Gastrocnemius medialis (tissue), 4 donors: ENCODE measurements around the gene MYO15A. TPM values are rescaled to one million over a fixed set of nuclear protein-coding genes. Genes with fewer than 3 reads are reported as not detected.

Experiments
- ATAC-seq, 2 donors: fragments of 150-250 bp; one replicate each; pipeline ENCODE4 v1.9.1; 2016
- DNase-seq, 2 donors: peaks; one replicate each; pipeline ENCODE4 v3.0.0-alpha.2; 2019
- H3K27ac ChIP-seq, 4 donors: fragments of 200-600 bp; sonication (generic); 1 replicate in 1 of 4; 2 replicates in 3 of 4; pipeline ENCODE4 v1.5.1; 2016 to 2018; ENCODE audit warnings: mild to moderate bottlenecking in 2 of 4, moderate library complexity in 1 of 4
- H3K27me3 ChIP-seq, 3 donors: fragments of 200-600 bp; sonication (generic) in 2 of 3; 1 replicate in 1 of 3; 2 replicates in 2 of 3; pipeline versions ENCODE4 v1.5.1 to v1.6.0; 2016 to 2019; ENCODE audit warnings: mild to moderate bottlenecking in 1 of 3, moderate library complexity in 1 of 3
- H3K36me3 ChIP-seq, 2 donors: fragments of 200-600 bp; sonication (generic) in 1 of 2; one replicate each; pipeline ENCODE4 v1.5.1; 2017 to 2018
- H3K4me1 ChIP-seq, 2 donors: fragments of 200-600 bp; sonication (generic) in 1 of 2; one replicate each; pipeline ENCODE4 v1.5.1; 2016 to 2017; ENCODE audit warnings: mild to moderate bottlenecking in 2 of 2
- H3K4me3 ChIP-seq, 4 donors: fragments of 200-600 bp; sonication (generic) in 3 of 4; 1 replicate in 1 of 4; 2 replicates in 3 of 4; pipeline ENCODE4 v1.5.1; 2016 to 2019; ENCODE audit warnings: mild to moderate bottlenecking in 2 of 4
- H3K9me3 ChIP-seq, 3 donors: fragments of 200-600 bp; sonication (generic) in 2 of 3; 1 replicate in 1 of 3; 2 replicates in 2 of 3; pipeline ENCODE4 v1.5.1; 2016 to 2019
- CTCF ChIP-seq, 5 experiments: fragments of 450-650 bp in 3 of 5; fragments of 200-600 bp in 2 of 5; sonication (generic) in 2 of 5; IDR thresholded peaks in 4 of 5; conservative IDR thresholded peaks in 1 of 5; 1 replicate in 4 of 5; 2 replicates in 1 of 5; pipeline ENCODE4 v1.5.1; 2016 to 2019; ENCODE audit warnings: antibody characterized with exemption in 5 of 5, mild to moderate bottlenecking in 3 of 5, moderate library complexity in 3 of 5
- POLR2A ChIP-seq, 2 donors: fragments of 450-650 bp; IDR thresholded peaks; one replicate each; pipeline ENCODE4 v1.6.1; 2017; ENCODE audit warnings: antibody characterized with exemption in 2 of 2, mild to moderate bottlenecking in 2 of 2, moderate library complexity in 2 of 2
- in situ Hi-C, 4 donors: fragments of 200-750 bp; cut with MboI; loops; one replicate each; pipeline versions ENCODE4 v1.15.0 to v1.8.0; 2017; ENCODE audit warnings: low sequenced_read_pairs in 4 of 4
- intact Hi-C: fragments of 100-400 bp; cut with DNase I; formaldehyde crosslinking; loops from one replicate; pipeline ENCODE4 v1.15.1; 2023; ENCODE audit warnings: low total_unique reads
- total RNA-seq, 4 donors: library from RNA; depleted of rRNA; stranded (reverse); fragments of >200 nt; gene quantifications; one replicate each; pipeline versions ENCODE4 v1.1.0 to v1.2.3, GENCODE V29; 2016

The MYO15A gene
- total RNA-seq, 4 donors from 2014 or later: 0.04 to 0.70 (median 0.31) TPM; not detected in 1

GRCh38 chr17:18224053-18224386 lies 115.5 kb downstream of the MYO15A start:
- ATAC-seq: no peak
- Histone ChIP-seq H3K4me3 (no peak overlapping the region), H3K27me3 (no peaks in the 10 kb centered on the region), H3K9me3 (no peaks in the 10 kb centered on the region), H3K36me3 (no peaks in the 10 kb centered on the region), H3K27ac (peak overlapping the region; percentile 65 to 72 (median 71)), H3K4me1 (peaks cover 16 to 17% of the 10 kb centered on the region in 2 donors)
- TF ChIP-seq CTCF (IDR thresholded peaks at IDR 0.05 in 4 of 5, conservative IDR thresholded peaks at IDR 0.05 in 1 of 5): no peak
- intact Hi-C loops (loop anchor here (2.0 kb wide), 2 partner anchors 37 to 41 kb away; partner anchors contain the start of genes ALKBH5 and MIEF2), in situ Hi-C loops (loop anchor here in 2 of 4 donors (5.0 to 10.0 kb wide), 2 partner anchors 88 to 91 kb away; partner anchors contain the start of genes TOP3A (in 2 of the 2) and SMCR8 (in 1 of the 2))
- DNase-seq: no peak

GRCh38 chr17:18224387-18225120 lies 116.0 kb downstream of the MYO15A start:
- peak overlapping the region; percentile 50 to 67 (median 59) for H3K4me3 ChIP-seq
- DNase-seq (no peak), ATAC-seq (peak; percentile 5 to 10)
- H3K27ac ChIP-seq: peak overlapping the region; percentile 65 to 72 (median 71)
- no peaks in the 10 kb centered on the region for H3K36me3 ChIP-seq
- in situ Hi-C loops (loop anchor here in 2 of 4 donors (5.0 to 10.0 kb wide), 2 partner anchors 88 to 90 kb away; partner anchors contain the start of genes TOP3A (in 2 of the 2) and SMCR8 (in 1 of the 2)), intact Hi-C loops (loop anchor here (1.0 to 2.0 kb wide), 3 partner anchors 36 to 91 kb away; partner anchors contain the start of genes ALKBH5, MIEF2 and SMCR8)
- no peaks in the 10 kb centered on the region for H3K27me3 ChIP-seq
- no peaks in the 10 kb centered on the region for H3K9me3 ChIP-seq
- no peak for TF ChIP-seq CTCF (IDR thresholded peaks at IDR 0.05 in 4 of 5, conservative IDR thresholded peaks at IDR 0.05 in 1 of 5)
- no peak for TF ChIP-seq POLR2A (IDR thresholded peaks at IDR 0.05)
- H3K4me1 ChIP-seq: peaks cover 16 to 17% of the 10 kb centered on the region in 2 donors

- in situ Hi-C loops: loop anchor here in 1 of 4 donors (10.0 kb wide), 1 partner anchor 90 kb away; the partner anchor contains the start of genes SMCR8 and TOP3A
- ATAC-seq: peak; percentile 91
- no peaks in the 10 kb centered on the region for H3K9me3 ChIP-seq
- intact Hi-C loops: loop anchor here (1.0 to 2.0 kb wide), 3 partner anchors 36 to 90 kb away; partner anchors contain the start of genes ALKBH5, MIEF2 and SMCR8
- peak within 1 kb of the TSS; percentile 50 to 78 (median 62) for H3K4me3 ChIP-seq
- DNase-seq: peak; percentile 93 to 95
- no peak for TF ChIP-seq POLR2A (IDR thresholded peaks at IDR 0.05)
- no peak for TF ChIP-seq CTCF (IDR thresholded peaks at IDR 0.05 in 4 of 5, conservative IDR thresholded peaks at IDR 0.05 in 1 of 5)
- peak within 1 kb of the TSS; percentile 65 to 72 (median 71) for H3K27ac ChIP-seq
- no peaks in the 10 kb centered on the region for H3K36me3 ChIP-seq
- no peaks in the 10 kb centered on the region for H3K27me3 ChIP-seq
- peaks cover 16 to 17% of the 10 kb centered on the region in 2 donors for H3K4me1 ChIP-seq
Measured at GRCh38 chr17:18225121-18225641, 116.6 kb downstream of the MYO15A start, which contains the start of gene LLGL1. TSS of gene LLGL1 (plus strand) at chr17:18225635. CDS start at chr17:18225683, 48 bp downstream.

- peaks cover 16 to 17% of the 10 kb centered on the region in 2 donors for H3K4me1 ChIP-seq
- H3K36me3 ChIP-seq: no peaks in the 10 kb centered on the region
- in situ Hi-C loops: loop anchor here in 1 of 4 donors (10.0 kb wide), 1 partner anchor 89 kb away; the partner anchor contains the start of genes SMCR8 and TOP3A
- no peaks in the 10 kb centered on the region for H3K9me3 ChIP-seq
- ATAC-seq: peak; percentile 21 to 27
- intact Hi-C loops: loop anchor here (1.0 to 2.0 kb wide), 3 partner anchors 35 to 90 kb away; partner anchors contain the start of genes ALKBH5, MIEF2 and SMCR8
- H3K27me3 ChIP-seq: no peaks in the 10 kb centered on the region
- no peak for DNase-seq
- H3K4me3 ChIP-seq: peak overlapping the region; percentile 48 to 78 (median 62)
- peak overlapping the region; percentile 32 to 65 (median 62) for H3K27ac ChIP-seq
- TF ChIP-seq POLR2A (IDR thresholded peaks at IDR 0.05) (no peak), CTCF (IDR thresholded peaks at IDR 0.05 in 4 of 5, conservative IDR thresholded peaks at IDR 0.05 in 1 of 5) (no peak)
Measured at GRCh38 chr17:18225642-18226283, 117.2 kb downstream of the MYO15A start.
